Measurements from ENCODE around the gene DAGLA. TPM values are rescaled to one million over a fixed set of nuclear protein-coding genes. Genes with fewer than 3 reads are reported as not detected.

The DAGLA gene
- total and polyA plus RNA-seq, 2 donors (not counting 3 experiments of a cell fraction or from before 2014, with no cell fraction given) = 2.5 to 4.7 TPM

DNA sequence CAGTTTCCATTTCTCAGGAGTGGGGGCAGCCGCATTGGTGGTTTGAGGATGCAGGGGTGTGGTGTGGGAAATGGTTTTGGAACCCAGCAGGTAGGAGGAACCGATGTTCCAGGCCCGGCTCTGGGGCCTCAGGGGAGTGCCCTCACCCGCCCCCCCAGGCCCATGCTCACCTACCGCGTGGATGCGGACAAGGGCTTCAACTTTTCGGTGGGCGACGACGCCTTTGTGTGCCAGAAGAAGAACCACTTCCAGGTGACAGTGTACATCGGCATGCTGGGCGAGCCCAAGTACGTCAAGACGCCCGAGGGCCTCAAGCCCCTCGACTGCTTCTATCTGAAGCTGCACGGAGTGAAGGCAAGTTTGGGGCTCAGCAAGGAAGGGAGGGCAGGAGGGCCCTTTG lies 93.6 kb downstream of the DAGLA start:
- DNase-seq (ENCODE audit: low read depth, low spot score) = no peak
- no peaks in the 10 kb centered on the region for H3K79me2 ChIP-seq (ENCODE audit: control insufficient read depth, insufficient read depth, low read length)
- no peak overlapping the region for H3K9ac ChIP-seq (replicated peaks; ENCODE audit: extremely low read depth, insufficient read depth, low read length)
- dilution Hi-C loops (cut with MboI; ENCODE audit: extremely low pct_ligation_motif_present, low sequenced_read_pairs) (no loop called here), intact Hi-C loops (cut with micrococcal nuclease) (no loop called here)
- BruUV-seq (replicated peaks) = no TSS peak
- H3K4me3 ChIP-seq (replicated peaks in 1 of 3; ENCODE audit: insufficient read depth in 1 of 3, low read depth in 1 of 3, low read length in 3 of 3) = no peak overlapping the region
- no peaks in the 10 kb centered on the region for H3K9me3 ChIP-seq (replicated peaks; ENCODE audit: control insufficient read depth, insufficient read depth, low read length)
- no peak overlapping the region for H3K4me2 ChIP-seq (ENCODE audit: insufficient read depth, low read length)
- no peak for FAIRE-seq
- H3K36me3 ChIP-seq (ENCODE audit: control insufficient read depth in 2 of 2, extremely low read depth in 1 of 2, insufficient read depth in 2 of 2, low read length in 2 of 2) = no peaks in the 10 kb centered on the region
- no peak overlapping the region for H2AFZ ChIP-seq (ENCODE audit: low read depth, low read length)
- peaks cover 6% of the 10 kb centered on the region for H3K4me1 ChIP-seq (ENCODE audit: control insufficient read depth, extremely low read depth, insufficient read depth, low read length)
- ChIA-PET CTCF (interaction anchor here (4.1 kb wide), 1 partner anchor 25 kb away, joined by 91 read pairs; no protein-coding TSS in a partner anchor), POLR2A (no interaction called here)
- no peaks in the 10 kb centered on the region for H3K9me1 ChIP-seq (replicated peaks; ENCODE audit: control insufficient read depth, extremely low read depth, insufficient read depth, low read length)
- H3K27ac ChIP-seq (ENCODE audit: insufficient read depth, low read depth, low read length) = no peak overlapping the region
- TF ChIP-seq GATA2 (IDR thresholded peaks at IDR 0.05; ENCODE audit: insufficient read depth, insufficient read length, low read depth, low read length) (no peak), MYC (IDR thresholded peaks at IDR 0.05; ENCODE audit: low read depth, low read length) (no peak), JUN (IDR thresholded peaks at IDR 0.05; ENCODE audit: borderline replicate concordance, insufficient read depth, insufficient read length, low read depth) (no peak), POLR2A (IDR thresholded peaks at IDR 0.05; ENCODE audit: low read depth, low read length) (no peak), EZH2 (IDR thresholded peaks at IDR 0.05; ENCODE audit: borderline replicate concordance, low read depth, low read length, severe bottlenecking) (no peak), POLR2AphosphoS5 (IDR thresholded peaks at IDR 0.05; ENCODE audit: insufficient read depth, low read depth, low read length) (no peak)
- TF ChIP-seq, protein P1, sequence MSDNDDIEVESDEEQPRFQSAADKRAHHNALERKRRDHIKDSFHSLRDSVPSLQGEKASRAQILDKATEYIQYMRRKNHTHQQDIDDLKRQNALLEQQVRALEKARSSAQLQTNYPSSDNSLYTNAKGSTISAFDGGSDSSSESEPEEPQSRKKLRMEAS (IDR thresholded peaks at IDR 0.05; ENCODE audit: insufficient read depth, insufficient read length) = no peak
- no peaks in the 10 kb centered on the region for H4K20me1 ChIP-seq (replicated peaks; ENCODE audit: control insufficient read depth, extremely low read depth, insufficient read depth, low read length)
- no peaks in the 10 kb centered on the region for H3K27me3 ChIP-seq (ENCODE audit: control insufficient read depth in 2 of 2, insufficient read depth in 2 of 2, low read length in 2 of 2)

DNA sequence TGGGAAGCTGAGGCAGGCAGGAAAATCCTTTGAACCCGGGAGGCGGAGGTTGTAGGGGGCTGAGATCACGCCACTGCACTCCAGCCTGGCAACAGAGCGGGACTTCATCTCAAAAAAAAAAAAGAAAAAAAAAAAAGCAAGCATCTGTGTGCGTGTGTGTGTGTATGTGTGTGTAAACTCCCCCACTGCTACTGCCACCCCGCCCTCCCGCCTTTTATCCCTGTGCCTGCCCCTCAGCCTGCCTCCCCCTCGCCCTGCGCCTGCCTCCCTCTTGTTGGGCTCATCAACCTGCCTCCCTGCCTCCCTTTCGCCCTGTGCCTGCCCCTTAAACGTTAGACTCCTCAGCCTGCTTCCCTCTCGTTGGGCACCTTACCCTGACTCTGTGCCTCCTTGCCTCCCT lies 94.2 kb downstream of the DAGLA start:
- peaks cover 6% of the 10 kb centered on the region for H3K4me1 ChIP-seq (ENCODE audit: control insufficient read depth, extremely low read depth, insufficient read depth, low read length)
- BruUV-seq (replicated peaks) = no TSS peak
- H3K36me3 ChIP-seq (ENCODE audit: control insufficient read depth in 2 of 2, extremely low read depth in 1 of 2, insufficient read depth in 2 of 2, low read length in 2 of 2) = no peaks in the 10 kb centered on the region
- no peak overlapping the region for H3K27ac ChIP-seq (ENCODE audit: insufficient read depth, low read depth, low read length)
- H3K9me3 ChIP-seq (replicated peaks; ENCODE audit: control insufficient read depth, insufficient read depth, low read length) = no peaks in the 10 kb centered on the region
- H4K20me1 ChIP-seq (replicated peaks; ENCODE audit: control insufficient read depth, extremely low read depth, insufficient read depth, low read length) = no peaks in the 10 kb centered on the region
- no peak overlapping the region for H3K9ac ChIP-seq (replicated peaks; ENCODE audit: extremely low read depth, insufficient read depth, low read length)
- H3K27me3 ChIP-seq (ENCODE audit: control insufficient read depth in 2 of 2, insufficient read depth in 2 of 2, low read length in 2 of 2) = no peaks in the 10 kb centered on the region
- DNase-seq (ENCODE audit: low read depth, low spot score) = no peak
- ChIA-PET POLR2A (no interaction called here), CTCF (interaction anchor here (4.1 kb wide), 1 partner anchor 26 kb away, joined by 91 read pairs; no protein-coding TSS in a partner anchor)
- dilution Hi-C loops (cut with MboI; ENCODE audit: extremely low pct_ligation_motif_present, low sequenced_read_pairs) = no loop called here
- TF ChIP-seq POLR2A (IDR thresholded peaks at IDR 0.05; ENCODE audit: low read depth, low read length) (no peak), FOS (IDR thresholded peaks at IDR 0.05; ENCODE audit: borderline replicate concordance, insufficient read depth, low read length) (no peak), JUN (IDR thresholded peaks at IDR 0.05; ENCODE audit: borderline replicate concordance, insufficient read depth, insufficient read length, low read depth) (no peak), EZH2 (IDR thresholded peaks at IDR 0.05; ENCODE audit: borderline replicate concordance, low read depth, low read length, severe bottlenecking) (no peak), GATA2 (IDR thresholded peaks at IDR 0.05; ENCODE audit: insufficient read depth, insufficient read length, low read depth, low read length) (no peak), POLR2AphosphoS5 (IDR thresholded peaks at IDR 0.05; ENCODE audit: insufficient read depth, low read depth, low read length) (no peak), MYC (IDR thresholded peaks at IDR 0.05; ENCODE audit: low read depth, low read length) (no peak)
- TF ChIP-seq, protein P2, sequence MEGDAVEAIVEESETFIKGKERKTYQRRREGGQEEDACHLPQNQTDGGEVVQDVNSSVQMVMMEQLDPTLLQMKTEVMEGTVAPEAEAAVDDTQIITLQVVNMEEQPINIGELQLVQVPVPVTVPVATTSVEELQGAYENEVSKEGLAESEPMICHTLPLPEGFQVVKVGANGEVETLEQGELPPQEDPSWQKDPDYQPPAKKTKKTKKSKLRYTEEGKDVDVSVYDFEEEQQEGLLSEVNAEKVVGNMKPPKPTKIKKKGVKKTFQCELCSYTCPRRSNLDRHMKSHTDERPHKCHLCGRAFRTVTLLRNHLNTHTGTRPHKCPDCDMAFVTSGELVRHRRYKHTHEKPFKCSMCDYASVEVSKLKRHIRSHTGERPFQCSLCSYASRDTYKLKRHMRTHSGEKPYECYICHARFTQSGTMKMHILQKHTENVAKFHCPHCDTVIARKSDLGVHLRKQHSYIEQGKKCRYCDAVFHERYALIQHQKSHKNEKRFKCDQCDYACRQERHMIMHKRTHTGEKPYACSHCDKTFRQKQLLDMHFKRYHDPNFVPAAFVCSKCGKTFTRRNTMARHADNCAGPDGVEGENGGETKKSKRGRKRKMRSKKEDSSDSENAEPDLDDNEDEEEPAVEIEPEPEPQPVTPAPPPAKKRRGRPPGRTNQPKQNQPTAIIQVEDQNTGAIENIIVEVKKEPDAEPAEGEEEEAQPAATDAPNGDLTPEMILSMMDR (IDR thresholded peaks at IDR 0.05; ENCODE audit: extremely low read depth in 1 of 2, insufficient read depth in 1 of 2, low read depth in 1 of 2, low read length in 2 of 2) = no peak
- TF ChIP-seq, protein P1 (IDR thresholded peaks at IDR 0.05; ENCODE audit: insufficient read depth, insufficient read length) = no peak
- H3K4me2 ChIP-seq (ENCODE audit: insufficient read depth, low read length) = no peak overlapping the region
- H3K9me1 ChIP-seq (replicated peaks; ENCODE audit: control insufficient read depth, extremely low read depth, insufficient read depth, low read length) = no peaks in the 10 kb centered on the region
- H2AFZ ChIP-seq (ENCODE audit: low read depth, low read length) = no peak overlapping the region
- no peak overlapping the region for H3K4me3 ChIP-seq (replicated peaks in 1 of 3; ENCODE audit: insufficient read depth in 1 of 3, low read depth in 1 of 3, low read length in 3 of 3)
- no peaks in the 10 kb centered on the region for H3K79me2 ChIP-seq (ENCODE audit: control insufficient read depth, insufficient read depth, low read length)
- intact Hi-C loops (cut with micrococcal nuclease) = no loop called here
- no peak for FAIRE-seq

Measured in endothelial cell of umbilical vein (primary cell).